ENCODE measurements around the gene NACAD. TPM values are rescaled to one million over a fixed set of nuclear protein-coding genes. Genes with fewer than 3 reads are reported as not detected.

Gene NACAD
- total RNA-seq, 4 donors from 2014 or later: 0.51 to 26.9 (median 5.4) TPM

GRCh38 chr7:45103958-45104843 is 15.4 kb upstream of the NACAD start:
- intact Hi-C loops (cut with DNase I; ENCODE audit: low total_unique reads): no loop called here
- no peak for DNase-seq
- Histone ChIP-seq H3K4me1 (peaks cover 0 to 3% of the 10 kb centered on the region in 2 donors), H3K27me3 (no peaks in the 10 kb centered on the region), H3K36me3 (no peaks in the 10 kb centered on the region), H3K4me3 (no peak overlapping the region), H3K27ac (no peak overlapping the region), H3K9me3 (no peaks in the 10 kb centered on the region)
- TF ChIP-seq POLR2A (IDR thresholded peaks at IDR 0.05) (no peak), CTCF (IDR thresholded peaks at IDR 0.05) (no peak)

GRCh38 chr7:45102785-45103712 is 14.3 kb upstream of the NACAD start:
- H3K9me3 ChIP-seq: no peaks in the 10 kb centered on the region
- no peak for TF ChIP-seq CTCF (IDR thresholded peaks at IDR 0.05)
- TF ChIP-seq POLR2A (IDR thresholded peaks at IDR 0.05): no peak
- peaks cover 0 to 2% of the 10 kb centered on the region in 2 donors for H3K4me1 ChIP-seq
- DNase-seq: no peak
- intact Hi-C loops (cut with DNase I; ENCODE audit: low total_unique reads): no loop called here
- H3K27me3 ChIP-seq: no peaks in the 10 kb centered on the region
- no peak overlapping the region for H3K4me3 ChIP-seq
- no peaks in the 10 kb centered on the region for H3K36me3 ChIP-seq
- no peak overlapping the region for H3K27ac ChIP-seq

GRCh38 chr7:45101748-45102147 is 13.0 kb upstream of the NACAD start:
- Histone ChIP-seq H3K4me1 (no peaks in the 10 kb centered on the region), H3K9me3 (no peaks in the 10 kb centered on the region), H3K27me3 (no peaks in the 10 kb centered on the region), H3K4me3 (no peak overlapping the region), H3K36me3 (no peaks in the 10 kb centered on the region), H3K27ac (no peak overlapping the region)
- TF ChIP-seq CTCF (IDR thresholded peaks at IDR 0.05) (no peak), POLR2A (IDR thresholded peaks at IDR 0.05) (no peak)
- intact Hi-C loops (cut with DNase I; ENCODE audit: low total_unique reads): no loop called here
- DNase-seq: no peak

- Histone ChIP-seq H3K4me3 (no peak overlapping the region), H3K9me3 (no peaks in the 10 kb centered on the region), H3K27me3 (no peaks in the 10 kb centered on the region), H3K4me1 (no peaks in the 10 kb centered on the region), H3K36me3 (no peaks in the 10 kb centered on the region), H3K27ac (no peak overlapping the region)
- no peak for DNase-seq
- intact Hi-C loops (cut with DNase I; ENCODE audit: low total_unique reads): no loop called here
- no peak for TF ChIP-seq CTCF (IDR thresholded peaks at IDR 0.05)
- TF ChIP-seq POLR2A (IDR thresholded peaks at IDR 0.05): no peak
These were observed 12.2 kb upstream of the NACAD start for GRCh38 chr7:45100761-45101480.

Data from uterus (tissue), 4 donors.